GM10248 (cell line): ENCODE measurements around the gene NEMF.
"Not testable (repeated sequence)": the region's sequence is repeated elsewhere in the genome, so short reads cannot be mapped to it uniquely, and the experiment has no call there.

Source experiments
- CTCF ChIA-PET: fragments of 300-600 bp; sonication (Branson Sonifier 250); formaldehyde crosslinking; extraction: SDS; loops from one replicate; lab custom pipeline; 2021; ENCODE audit warnings: antibody characterized with exemption; lab: Yijun Ruan, JAX
- POLR2A ChIA-PET: fragments of 350-650 bp; sonication (Branson Sonifier 250); formaldehyde crosslinking; extraction: SDS; loops from one replicate; lab custom pipeline; 2020; ENCODE audit warnings: antibody characterized with exemption; lab: Yijun Ruan, JAX
- DNase-seq: peaks from one replicate; pipeline ENCODE4 v3.0.0; 2012; ENCODE audit errors: extremely low spot score
- TF ChIP-seq, protein P1 (sequence below): IDR thresholded peaks from 2 replicates; pipeline ENCODE4 v1.5.1; 2012; ENCODE audit warnings: mild to moderate bottlenecking, low read depth; ENCODE audit errors: extremely low read depth, missing control alignments, control extremely low read depth

Gene NEMF

DNA sequence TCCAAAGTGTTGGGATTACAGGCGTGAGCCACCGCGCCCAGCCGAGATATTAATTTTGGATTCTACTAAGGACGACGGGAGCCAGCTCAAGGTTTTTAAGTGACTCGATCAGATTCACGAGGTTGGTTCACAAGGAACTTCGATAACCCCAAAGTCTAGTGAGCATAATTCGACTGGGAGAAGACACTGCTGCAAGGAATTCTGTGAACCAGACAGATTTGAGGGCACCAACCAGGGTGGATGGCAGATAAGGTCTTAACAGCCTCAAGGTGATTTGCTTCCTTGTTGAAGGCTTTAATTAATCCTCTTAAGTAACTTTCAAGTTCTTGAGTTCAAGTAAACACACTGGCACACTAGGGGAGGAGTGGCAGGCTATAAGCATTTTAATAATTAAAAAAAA, 85.7 kb downstream of the NEMF start:
- DNase-seq: no peak
- ChIA-PET POLR2A (interaction anchor here (0.5 to 3.2 kb wide), 5 partner anchors 36 to 1108 kb away, joined by 3 to 9 read pairs (median 5); partner anchors contain the start of genes DNAAF2 and VCPKMT), CTCF (interaction anchor here (1.0 to 3.9 kb wide), 8 partner anchors 9 to 546 kb away, joined by 3 to 14 read pairs (median 4); partner anchors contain the start of gene DNAAF2)
- TF ChIP-seq, protein P1, sequence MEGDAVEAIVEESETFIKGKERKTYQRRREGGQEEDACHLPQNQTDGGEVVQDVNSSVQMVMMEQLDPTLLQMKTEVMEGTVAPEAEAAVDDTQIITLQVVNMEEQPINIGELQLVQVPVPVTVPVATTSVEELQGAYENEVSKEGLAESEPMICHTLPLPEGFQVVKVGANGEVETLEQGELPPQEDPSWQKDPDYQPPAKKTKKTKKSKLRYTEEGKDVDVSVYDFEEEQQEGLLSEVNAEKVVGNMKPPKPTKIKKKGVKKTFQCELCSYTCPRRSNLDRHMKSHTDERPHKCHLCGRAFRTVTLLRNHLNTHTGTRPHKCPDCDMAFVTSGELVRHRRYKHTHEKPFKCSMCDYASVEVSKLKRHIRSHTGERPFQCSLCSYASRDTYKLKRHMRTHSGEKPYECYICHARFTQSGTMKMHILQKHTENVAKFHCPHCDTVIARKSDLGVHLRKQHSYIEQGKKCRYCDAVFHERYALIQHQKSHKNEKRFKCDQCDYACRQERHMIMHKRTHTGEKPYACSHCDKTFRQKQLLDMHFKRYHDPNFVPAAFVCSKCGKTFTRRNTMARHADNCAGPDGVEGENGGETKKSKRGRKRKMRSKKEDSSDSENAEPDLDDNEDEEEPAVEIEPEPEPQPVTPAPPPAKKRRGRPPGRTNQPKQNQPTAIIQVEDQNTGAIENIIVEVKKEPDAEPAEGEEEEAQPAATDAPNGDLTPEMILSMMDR: no peak

GRCh38 chr14:49761839-49762551, 90.6 kb downstream of the NEMF start:
- no peak for DNase-seq
- ChIA-PET POLR2A (no interaction called here), CTCF (no interaction called here)
- TF ChIP-seq, protein P1: no peak

DNA sequence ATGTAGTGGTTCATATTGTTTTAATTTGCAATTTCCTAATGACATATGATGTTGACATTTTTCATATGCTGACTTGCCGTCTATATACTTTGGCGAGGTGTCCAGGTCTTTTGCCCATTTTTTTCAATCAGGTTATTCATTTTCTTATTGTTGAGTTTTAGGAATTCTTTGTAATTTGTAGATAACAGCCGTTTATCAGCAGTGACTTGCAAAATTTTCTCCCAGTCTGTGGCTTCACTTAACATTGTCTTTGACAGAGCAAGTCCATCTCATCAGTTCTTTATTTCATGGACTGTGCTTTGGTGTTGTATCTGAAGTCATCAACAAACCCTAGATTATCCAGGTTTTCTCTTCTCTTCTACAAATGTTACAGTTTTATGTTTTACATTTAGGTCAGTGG, 97.2 kb downstream of the NEMF start:
- no peak for DNase-seq
- CTCF ChIA-PET: no interaction called here
- POLR2A ChIA-PET: no interaction called here
- TF ChIP-seq, protein P1: no peak

- TF ChIP-seq, protein P1: no peak
- CTCF ChIA-PET: no interaction called here
- POLR2A ChIA-PET: no interaction called here
- no peak for DNase-seq
Measured at GRCh38 chr14:49754570-49755097, 98.0 kb downstream of the NEMF start.

- CTCF ChIA-PET: interaction anchor here (1.5 kb wide), 1 partner anchor 159 kb away, joined by 3 read pairs; no protein-coding TSS in a partner anchor
- DNase-seq, POLR2A ChIA-PET: not testable (repeated sequence)
Measured at GRCh38 chr14:49746476-49746875, 106.1 kb downstream of the NEMF start.

DNA sequence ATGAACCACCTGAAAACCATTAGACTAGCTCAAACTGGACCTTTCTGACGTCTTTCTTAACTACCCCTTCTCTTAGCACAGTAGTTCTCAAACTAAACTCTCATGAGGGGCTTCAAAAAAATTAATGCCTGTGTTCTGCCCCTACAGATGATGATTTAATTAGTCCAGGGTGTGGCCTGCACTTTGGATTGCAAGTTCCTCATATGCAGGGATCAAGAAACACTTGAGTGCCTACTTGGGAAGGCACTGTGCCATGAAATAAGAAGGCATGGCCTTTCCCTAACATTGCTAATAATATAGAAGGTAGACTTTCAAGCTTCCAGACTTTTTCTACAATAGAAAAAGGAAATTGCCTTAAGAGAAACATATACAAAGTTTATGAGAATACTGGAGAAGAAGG, 107.4 kb downstream of the NEMF start:
- TF ChIP-seq, protein P1: no peak
- DNase-seq: no peak
- ChIA-PET POLR2A (no interaction called here), CTCF (interaction anchor here (1.5 kb wide), 1 partner anchor 158 kb away, joined by 3 read pairs; no protein-coding TSS in a partner anchor)

- POLR2A ChIA-PET, DNase-seq: not testable (repeated sequence)
- CTCF ChIA-PET: interaction anchor here (1.7 kb wide), 1 partner anchor 12 kb away, joined by 4 read pairs; no protein-coding TSS in a partner anchor
Measured at GRCh38 chr14:49735669-49736068, 116.9 kb downstream of the NEMF start.
